Endothelial cell of umbilical vein (primary cell): ENCODE data around the gene RIPK4.

Experiments used
- CTCF ChIP-seq, 2 donors: IDR thresholded peaks; 1 replicate in 1 of 2; 2 replicates in 1 of 2; pipeline ENCODE4 v1.5.1; 2011; ENCODE audit warnings: low read length in 2 of 2, mild to moderate bottlenecking in 2 of 2, moderate library complexity in 2 of 2, control low read depth in 1 of 2, inconsistent platforms in 1 of 2, low read depth in 1 of 2; ENCODE audit not compliant: insufficient read depth in 1 of 2; ENCODE audit errors: extremely low read depth in 1 of 2
- EZH2 ChIP-seq: IDR thresholded peaks from 2 replicates; pipeline ENCODE4 v1.6.1; 2012; ENCODE audit warnings: borderline replicate concordance, low read depth, mild to moderate bottlenecking, moderate library complexity, low read length, inconsistent platforms; ENCODE audit not compliant: severe bottlenecking
- FOS ChIP-seq: IDR thresholded peaks from 2 replicates; pipeline ENCODE4 v1.6.1; 2011; ENCODE audit warnings: mild to moderate bottlenecking, low read length, moderate library complexity, borderline replicate concordance; ENCODE audit not compliant: insufficient read depth
- POLR2A ChIP-seq: IDR thresholded peaks from 2 replicates; pipeline ENCODE4 v1.6.1; 2012; ENCODE audit warnings: low read depth, mild to moderate bottlenecking, control low read depth, low read length
- POLR2AphosphoS5 ChIP-seq: IDR thresholded peaks from 2 replicates; pipeline ENCODE4 v1.6.1; 2012; ENCODE audit warnings: low read depth, mild to moderate bottlenecking, control low read depth, low read length, moderate library complexity; ENCODE audit not compliant: insufficient read depth

GRCh38 chr21:41792711-41793110 is 25.9 kb upstream of the RIPK4 start:
- TF ChIP-seq CTCF (IDR thresholded peaks at IDR 0.05; ENCODE audit: extremely low read depth in 1 of 2, insufficient read depth in 1 of 2, low read depth in 1 of 2, low read length in 2 of 2) = no peak
- no peak for TF ChIP-seq EZH2
- no peak for TF ChIP-seq POLR2A
- no peak for TF ChIP-seq POLR2AphosphoS5
- TF ChIP-seq FOS = no peak
